HG02571 (cell line): Measurements from ENCODE around the gene PPM1E.

ENCODE experiments used
- ATAC-seq: cut with Tn5 transposase; IDR thresholded peaks from one replicate; pipeline ENCODE4 v1.9.1; 2021; ENCODE audit warnings: mild to moderate bottlenecking, moderate library complexity; ENCODE audit not compliant: unreplicated experiment

The PPM1E gene

GRCh38 chr17:58993311-58993710 is 237.7 kb downstream of the PPM1E start:
- ATAC-seq, result no peak

- no peak for ATAC-seq
These were observed 239.7 kb downstream of the PPM1E start for GRCh38 chr17:58995247-58995940.

GRCh38 chr17:58996968-58997367 is 241.3 kb downstream of the PPM1E start:
- ATAC-seq, result no peak

- ATAC-seq, result no peak
These were observed 242.3 kb downstream of the PPM1E start for GRCh38 chr17:58997756-58998553.

GRCh38 chr17:58998871-58999270 is 243.2 kb downstream of the PPM1E start:
- ATAC-seq, result no peak

- no peak for ATAC-seq
These were observed 243.8 kb downstream of the PPM1E start for GRCh38 chr17:58999500-58999899.

- no peak for ATAC-seq
These were observed 244.4 kb downstream of the PPM1E start for GRCh38 chr17:59000022-59000421.

- peak; percentile 86 for ATAC-seq
These were observed 245.6 kb downstream of the PPM1E start for GRCh38 chr17:59001158-59001814.

GRCh38 chr17:59002126-59002525 is 246.5 kb downstream of the PPM1E start:
- no peak for ATAC-seq

- ATAC-seq, result no peak
These were observed 247.2 kb downstream of the PPM1E start for GRCh38 chr17:59002848-59003247.

- ATAC-seq, result no peak
These were observed 248.2 kb downstream of the PPM1E start for GRCh38 chr17:59003860-59004259.

GRCh38 chr17:59004338-59005111 is 248.9 kb downstream of the PPM1E start:
- no peak for ATAC-seq

- no peak for ATAC-seq
These were observed 252.3 kb downstream of the PPM1E start for GRCh38 chr17:59007995-59008394.

- no peak for ATAC-seq
These were observed 253.1 kb downstream of the PPM1E start for GRCh38 chr17:59008737-59009136.

GRCh38 chr17:59010026-59010425 is 254.4 kb downstream of the PPM1E start:
- ATAC-seq, result no peak

- ATAC-seq, result no peak
These were observed 256.3 kb downstream of the PPM1E start for GRCh38 chr17:59011975-59012374.

- no peak for ATAC-seq
These were observed 262.4 kb downstream of the PPM1E start for GRCh38 chr17:59018019-59018418.

- ATAC-seq, result no peak
These were observed 269.3 kb downstream of the PPM1E start for GRCh38 chr17:59024916-59025315.

- ATAC-seq, result no peak
These were observed 270.7 kb downstream of the PPM1E start for GRCh38 chr17:59026176-59026939.

- no peak for ATAC-seq
These were observed 272.1 kb downstream of the PPM1E start for GRCh38 chr17:59027750-59028149.
